Measurements from ENCODE around the gene MAML1. TPM values are rescaled to one million over a fixed set of nuclear protein-coding genes. Genes with fewer than 3 reads are reported as not detected.

The MAML1 gene
- total and polyA plus RNA-seq, 2 donors (not counting 1 experiment from before 2014, with no cell fraction given): 6.4 to 7.5 TPM

DNA sequence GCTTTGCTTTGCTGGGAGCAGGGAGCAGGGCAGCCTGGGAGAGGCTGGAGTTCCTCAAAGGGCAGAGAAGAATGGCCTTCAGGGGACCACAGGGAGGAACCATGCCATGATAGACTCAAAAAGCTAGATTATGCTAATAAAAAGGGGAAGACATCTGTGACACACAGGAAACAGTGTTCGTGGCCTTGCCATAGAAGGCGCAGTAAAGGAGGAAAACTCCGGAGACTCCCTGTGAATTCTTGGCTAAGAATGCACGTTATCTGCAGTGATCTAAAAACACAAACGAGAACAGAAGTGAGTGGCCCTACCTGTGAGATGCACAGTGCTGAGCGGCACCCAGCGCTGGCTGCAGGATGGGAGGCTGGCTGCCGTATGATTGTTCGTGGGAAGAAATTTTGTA is 45.3 kb downstream of the MAML1 start:
- Histone ChIP-seq H3K79me2 (ENCODE audit: control insufficient read depth, insufficient read depth, low read length) (no peaks in the 10 kb centered on the region), H4K20me1 (ENCODE audit: control insufficient read depth, extremely low read depth, insufficient read depth, low read length) (no peaks in the 10 kb centered on the region), H3K4me1 (ENCODE audit: control insufficient read depth, extremely low read depth, insufficient read depth, low read length) (no peaks in the 10 kb centered on the region), H3K9ac (ENCODE audit: insufficient read depth, low read length) (no peak overlapping the region), H3K4me2 (ENCODE audit: extremely low read depth, insufficient read depth, low read length) (no peak overlapping the region), H3K27me3 (ENCODE audit: control insufficient read depth, insufficient read depth, low read length) (no peaks in the 10 kb centered on the region), H2AFZ (ENCODE audit: low read length) (no peak overlapping the region), H3K9me3 (ENCODE audit: control insufficient read depth, insufficient read depth, low read depth, low read length) (no peaks in the 10 kb centered on the region), H3K4me3 (replicated peaks in 1 of 4; ENCODE audit: control extremely low read depth in 1 of 4, insufficient read depth in 1 of 4, low read depth in 3 of 4, low read length in 4 of 4) (no peak overlapping the region), H3K36me3 (ENCODE audit: control insufficient read depth, insufficient read depth, low read length) (peaks cover 10% of the 10 kb centered on the region), H3K27ac (ENCODE audit: insufficient read depth, low read length) (no peak overlapping the region)
- DNase-seq (ENCODE audit: low read depth in 2 of 2): no peak
- no peak for TF ChIP-seq EZH2 (IDR thresholded peaks at IDR 0.05; ENCODE audit: low read length, missing control alignments)
- TF ChIP-seq, protein P1, sequence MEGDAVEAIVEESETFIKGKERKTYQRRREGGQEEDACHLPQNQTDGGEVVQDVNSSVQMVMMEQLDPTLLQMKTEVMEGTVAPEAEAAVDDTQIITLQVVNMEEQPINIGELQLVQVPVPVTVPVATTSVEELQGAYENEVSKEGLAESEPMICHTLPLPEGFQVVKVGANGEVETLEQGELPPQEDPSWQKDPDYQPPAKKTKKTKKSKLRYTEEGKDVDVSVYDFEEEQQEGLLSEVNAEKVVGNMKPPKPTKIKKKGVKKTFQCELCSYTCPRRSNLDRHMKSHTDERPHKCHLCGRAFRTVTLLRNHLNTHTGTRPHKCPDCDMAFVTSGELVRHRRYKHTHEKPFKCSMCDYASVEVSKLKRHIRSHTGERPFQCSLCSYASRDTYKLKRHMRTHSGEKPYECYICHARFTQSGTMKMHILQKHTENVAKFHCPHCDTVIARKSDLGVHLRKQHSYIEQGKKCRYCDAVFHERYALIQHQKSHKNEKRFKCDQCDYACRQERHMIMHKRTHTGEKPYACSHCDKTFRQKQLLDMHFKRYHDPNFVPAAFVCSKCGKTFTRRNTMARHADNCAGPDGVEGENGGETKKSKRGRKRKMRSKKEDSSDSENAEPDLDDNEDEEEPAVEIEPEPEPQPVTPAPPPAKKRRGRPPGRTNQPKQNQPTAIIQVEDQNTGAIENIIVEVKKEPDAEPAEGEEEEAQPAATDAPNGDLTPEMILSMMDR (conservative IDR thresholded peaks at IDR 0.05 in 1 of 2, IDR thresholded peaks at IDR 0.05 in 1 of 2; ENCODE audit: low read depth in 1 of 2, low read length in 2 of 2): no peak

DNA sequence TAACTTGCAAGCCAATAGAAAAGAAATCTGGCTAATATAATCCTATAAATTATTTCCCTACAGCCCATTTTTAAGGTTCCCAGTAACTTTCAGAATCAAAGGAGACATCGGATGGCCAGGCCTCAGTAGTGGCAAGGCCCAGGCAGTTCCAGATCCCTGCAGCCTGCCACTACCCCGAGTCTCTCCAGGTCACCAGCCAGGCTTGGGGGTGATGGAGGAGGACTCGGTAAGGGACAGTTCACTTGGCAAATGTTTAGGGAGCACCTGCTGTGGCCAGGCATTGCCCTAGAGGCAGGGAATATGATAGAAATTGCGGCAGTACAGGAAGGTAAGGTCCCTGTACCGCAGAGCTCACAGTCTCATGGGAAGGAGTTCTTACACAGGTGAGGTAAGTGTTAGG is 46.0 kb downstream of the MAML1 start:
- no peak overlapping the region for H3K9ac ChIP-seq (ENCODE audit: insufficient read depth, low read length)
- H2AFZ ChIP-seq (ENCODE audit: low read length): no peak overlapping the region
- H3K27me3 ChIP-seq (ENCODE audit: control insufficient read depth, insufficient read depth, low read length): no peaks in the 10 kb centered on the region
- no peaks in the 10 kb centered on the region for H3K79me2 ChIP-seq (ENCODE audit: control insufficient read depth, insufficient read depth, low read length)
- H3K36me3 ChIP-seq (ENCODE audit: control insufficient read depth, insufficient read depth, low read length): peaks cover 10% of the 10 kb centered on the region
- TF ChIP-seq EZH2 (IDR thresholded peaks at IDR 0.05; ENCODE audit: low read length, missing control alignments): no peak
- TF ChIP-seq, protein P1 (conservative IDR thresholded peaks at IDR 0.05 in 1 of 2, IDR thresholded peaks at IDR 0.05 in 1 of 2; ENCODE audit: low read depth in 1 of 2, low read length in 2 of 2): no peak
- H3K4me1 ChIP-seq (ENCODE audit: control insufficient read depth, extremely low read depth, insufficient read depth, low read length): no peaks in the 10 kb centered on the region
- no peaks in the 10 kb centered on the region for H4K20me1 ChIP-seq (ENCODE audit: control insufficient read depth, extremely low read depth, insufficient read depth, low read length)
- no peak overlapping the region for H3K4me2 ChIP-seq (ENCODE audit: extremely low read depth, insufficient read depth, low read length)
- no peaks in the 10 kb centered on the region for H3K9me3 ChIP-seq (ENCODE audit: control insufficient read depth, insufficient read depth, low read depth, low read length)
- H3K27ac ChIP-seq (ENCODE audit: insufficient read depth, low read length): no peak overlapping the region
- H3K4me3 ChIP-seq (replicated peaks in 1 of 4; ENCODE audit: control extremely low read depth in 1 of 4, insufficient read depth in 1 of 4, low read depth in 3 of 4, low read length in 4 of 4): no peak overlapping the region
- no peak for DNase-seq (ENCODE audit: low read depth in 2 of 2)

- Histone ChIP-seq H4K20me1 (ENCODE audit: control insufficient read depth, extremely low read depth, insufficient read depth, low read length) (no peaks in the 10 kb centered on the region), H3K27me3 (ENCODE audit: control insufficient read depth, insufficient read depth, low read length) (no peaks in the 10 kb centered on the region), H2AFZ (ENCODE audit: low read length) (no peak overlapping the region), H3K9ac (ENCODE audit: insufficient read depth, low read length) (no peak overlapping the region), H3K4me1 (ENCODE audit: control insufficient read depth, extremely low read depth, insufficient read depth, low read length) (no peaks in the 10 kb centered on the region), H3K79me2 (ENCODE audit: control insufficient read depth, insufficient read depth, low read length) (no peaks in the 10 kb centered on the region), H3K4me3 (replicated peaks in 1 of 4; ENCODE audit: control extremely low read depth in 1 of 4, insufficient read depth in 1 of 4, low read depth in 3 of 4, low read length in 4 of 4) (no peak overlapping the region), H3K36me3 (ENCODE audit: control insufficient read depth, insufficient read depth, low read length) (peaks cover 5% of the 10 kb centered on the region), H3K27ac (ENCODE audit: insufficient read depth, low read length) (no peak overlapping the region), H3K4me2 (ENCODE audit: extremely low read depth, insufficient read depth, low read length) (no peak overlapping the region), H3K9me3 (ENCODE audit: control insufficient read depth, insufficient read depth, low read depth, low read length) (no peaks in the 10 kb centered on the region)
- TF ChIP-seq, protein P1 (conservative IDR thresholded peaks at IDR 0.05 in 1 of 2, IDR thresholded peaks at IDR 0.05 in 1 of 2; ENCODE audit: low read depth in 1 of 2, low read length in 2 of 2): no peak
- no peak for TF ChIP-seq EZH2 (IDR thresholded peaks at IDR 0.05; ENCODE audit: low read length, missing control alignments)
- DNase-seq (ENCODE audit: low read depth in 2 of 2): no peak
Measured at GRCh38 chr5:179779826-179780225, 47.2 kb downstream of the MAML1 start.
